HepG2 (cell line): ENCODE data around the gene MAST1. TPM values are rescaled to one million over a fixed set of nuclear protein-coding genes. Genes with fewer than 3 reads are reported as not detected.
A peak's percentile ranks its signal among the peaks of the same experiment; 100 is the strongest.

Experiments used
- ARNT2 ChIP-seq: sonication (generic); formaldehyde crosslinking; IDR thresholded peaks from 2 replicates; pipeline ENCODE4 v1.8.0; 2022; ENCODE audit warnings: mild to moderate bottlenecking, low read depth, missing genetic modification reagents, moderate library complexity
- CENPT ChIP-seq: sonication (generic); formaldehyde crosslinking; IDR thresholded peaks from 2 replicates; pipeline ENCODE4 v1.8.0; 2022; ENCODE audit warnings: low read depth, mild to moderate bottlenecking, moderate library complexity, missing genetic modification reagents
- DNMT1 ChIP-seq: sonication (generic); formaldehyde crosslinking; IDR thresholded peaks from 2 replicates; pipeline ENCODE4 v1.5.1; 2020; ENCODE audit warnings: mild to moderate bottlenecking, missing genetic modification reagents
- DPF2 ChIP-seq: sonication (generic); formaldehyde crosslinking; IDR thresholded peaks from 2 replicates; pipeline ENCODE4 v1.4.0; 2020; ENCODE audit warnings: mild to moderate bottlenecking, low read depth, missing genetic modification reagents, borderline replicate concordance
- HNRNPK ChIP-seq: fragments of 200-400 bp; formaldehyde crosslinking; IDR thresholded peaks from 2 replicates; pipeline ENCODE4 v1.6.1; 2018; ENCODE audit warnings: low read length, low read depth, moderate library complexity, mild to moderate bottlenecking; ENCODE audit not compliant: poor library complexity, severe bottlenecking
- MEF2D ChIP-seq: sonication (generic); formaldehyde crosslinking; IDR thresholded peaks from 2 replicates; pipeline ENCODE4 v1.5.1; 2020; ENCODE audit warnings: mild to moderate bottlenecking, missing genetic modification reagents
- NR2F6 ChIP-seq, 2 experiments: IDR thresholded peaks; 2 replicates each; pipeline ENCODE4 v1.6.1; 2016; ENCODE audit warnings: antibody characterized with exemption in 1 of 2, mild to moderate bottlenecking in 1 of 2
- PLSCR1 ChIP-seq: sonication (generic); formaldehyde crosslinking; IDR thresholded peaks from 2 replicates; pipeline ENCODE4 v1.5.0; 2020; ENCODE audit warnings: missing genetic modification reagents, mild to moderate bottlenecking, borderline replicate concordance
- POLR2G ChIP-seq: fragments of 200-400 bp; formaldehyde crosslinking; IDR thresholded peaks from 2 replicates; pipeline ENCODE4 v1.6.1; 2018; ENCODE audit warnings: mild to moderate bottlenecking, low read depth, low read length, moderate library complexity
- RARG ChIP-seq: sonication (generic); formaldehyde crosslinking; IDR thresholded peaks from 2 replicates; pipeline ENCODE4 v1.4.0; 2020; ENCODE audit warnings: low read depth, mild to moderate bottlenecking, missing genetic modification reagents
- STAT6 ChIP-seq: sonication (generic); formaldehyde crosslinking; IDR thresholded peaks from 2 replicates; pipeline ENCODE4 v1.4.0; 2020; ENCODE audit warnings: missing genetic modification reagents, mild to moderate bottlenecking, borderline replicate concordance
- TBX2 ChIP-seq: sonication (generic); formaldehyde crosslinking; IDR thresholded peaks from 2 replicates; pipeline ENCODE4 v1.5.0; 2020; ENCODE audit warnings: missing genetic modification reagents, mild to moderate bottlenecking, borderline replicate concordance
- ZBTB46 ChIP-seq: sonication (generic); formaldehyde crosslinking; IDR thresholded peaks from 2 replicates; pipeline ENCODE4 v1.4.0; 2020; ENCODE audit warnings: mild to moderate bottlenecking, missing genetic modification reagents, borderline replicate concordance
- ZFP37 ChIP-seq: sonication (generic); formaldehyde crosslinking; IDR thresholded peaks from 2 replicates; pipeline ENCODE4 v1.4.0; 2020; ENCODE audit warnings: missing genetic modification reagents, borderline replicate concordance
- ZNF138 ChIP-seq: sonication (generic); formaldehyde crosslinking; IDR thresholded peaks from 2 replicates; pipeline ENCODE4 v1.5.0; 2020; ENCODE audit warnings: mild to moderate bottlenecking, low read depth, missing genetic modification reagents
- ZNF430 ChIP-seq: sonication (generic); formaldehyde crosslinking; IDR thresholded peaks from 2 replicates; pipeline ENCODE4 v1.9.0; 2021; ENCODE audit warnings: mild to moderate bottlenecking, missing genetic modification reagents
- ZNF441 ChIP-seq: sonication (generic); formaldehyde crosslinking; IDR thresholded peaks from 2 replicates; pipeline ENCODE4 v1.7.0; 2021; ENCODE audit warnings: missing genetic modification reagents, borderline replicate concordance
- ZNF549 ChIP-seq: sonication (generic); formaldehyde crosslinking; IDR thresholded peaks from 2 replicates; pipeline ENCODE4 v1.5.0; 2020; ENCODE audit warnings: missing genetic modification reagents
- ZNF616 ChIP-seq: sonication (generic); formaldehyde crosslinking; IDR thresholded peaks from 2 replicates; pipeline ENCODE4 v1.5.0; 2020; ENCODE audit warnings: low read depth, mild to moderate bottlenecking, missing genetic modification reagents
- ZNF704 ChIP-seq: sonication (generic); formaldehyde crosslinking; IDR thresholded peaks from 2 replicates; pipeline ENCODE4 v1.8.1; 2023; ENCODE audit warnings: mild to moderate bottlenecking, inconsistent platforms, moderate library complexity, missing genetic modification reagents, borderline replicate concordance
- ZNF746 ChIP-seq: sonication (generic); formaldehyde crosslinking; IDR thresholded peaks from 2 replicates; pipeline ENCODE4 v1.8.0; 2022; ENCODE audit warnings: mild to moderate bottlenecking, missing genetic modification reagents
- ZSCAN12 ChIP-seq: sonication (generic); formaldehyde crosslinking; IDR thresholded peaks from 2 replicates; pipeline ENCODE4 v1.9.0; 2021; ENCODE audit warnings: mild to moderate bottlenecking, missing genetic modification reagents
- polyA plus RNA-seq, 8 experiments: library from polyadenylated mRNA; depleted of rRNA in 3 of 8; stranded (reverse) in 7 of 8; unstranded in 1 of 8; fragments of >200 nt; fragmentation: Illumina TruSeq in 4 of 8; extraction: Trizol in 4 of 8; gene quantifications; 2 replicates each; pipeline versions ENCODE4 v1.2.1 to v1.2.3, GENCODE V29; 2011 to 2016; ENCODE audit warnings: low read depth in 4 of 8, missing spikeins in 1 of 8, mixed read lengths in 1 of 8; ENCODE audit not compliant: insufficient read depth in 1 of 8
- total RNA-seq, 5 experiments: library from RNA; depleted of rRNA; stranded (reverse); fragments of >200 nt; fragmentation: Illumina TruSeq; extraction: Trizol; gene quantifications; 2 replicates each; pipeline ENCODE4 v1.2.3, GENCODE V29; 2016; ENCODE audit warnings: low read depth in 1 of 5

MAST1 gene
- total and polyA plus RNA-seq, 2 of the 13 experiments (the other 11 are each of a cell fraction or from before 2014, with no cell fraction given): 0.73 to 4.7 TPM

- TF ChIP-seq ZNF430 (peak; percentile 64; the same call in 1 of the 2 replicates), DNMT1 (CRISPR knock-in tag) (peak; percentile 78; the same call in 1 of the 2 replicates), ZBTB46 (CRISPR knock-in tag) (no peak), ZFP37 (CRISPR knock-in tag) (no peak; the same call in 1 of the 2 replicates), DPF2 (CRISPR knock-in tag) (0 out of 2 replicates have a peak, but pooled peaks have one; percentile 6), HNRNPK (no peak), ARNT2 (CRISPR knock-in tag) (peak; percentile 93), ZNF441 (CRISPR knock-in tag) (peak; percentile 66; the same call in 1 of the 2 replicates), TBX2 (peak; percentile 52; the same call in 1 of the 2 replicates), RARG (CRISPR knock-in tag) (no peak), ZNF746 (CRISPR knock-in tag) (peak; percentile 77), CENPT (CRISPR knock-in tag) (0 out of 2 replicates have a peak, but pooled peaks have one; percentile 91), MEF2D (CRISPR knock-in tag) (peak; percentile 62; the same call in 1 of the 2 replicates), ZNF704 (CRISPR knock-in tag) (no peak), PLSCR1 (CRISPR knock-in tag) (no peak), ZSCAN12 (CRISPR knock-in tag) (no peak), ZNF138 (CRISPR knock-in tag) (no peak), NR2F6 (IDR thresholded peaks at IDR 0.05) (peak; percentile 78; the same call in 1 of the 2 replicates), NR2F6 (CRISPR knock-in tag; IDR thresholded peaks at IDR 0.05) (peak; percentile 92), ZNF549 (CRISPR knock-in tag) (no peak), ZNF616 (CRISPR knock-in tag) (no peak), STAT6 (CRISPR knock-in tag) (no peak), POLR2G (peak; percentile 50; the same call in 1 of the 2 replicates)
These were observed 46.1 kb upstream of the MAST1 start (continued) for GRCh38 chr19:12792051-12792852.
